RWPE2 (cell line): ENCODE data around the gene ARAP2.

Experiments used
- ATAC-seq: fragments of 200-7000 bp; cut with Tn5 transposase; 3 replicates; pipeline ENCODE4 v1.9.1; 2021; ENCODE audit warnings: low read depth
- DNase-seq: peaks from one replicate; pipeline ENCODE4 v3.0.0-alpha.2; 2020; ENCODE audit warnings: low spot score
- H3K27ac ChIP-seq: fragments of 450-650 bp; 2 replicates; pipeline ENCODE4 v1.5.1; 2017; ENCODE audit warnings: mild to moderate bottlenecking; ENCODE audit not compliant: poor library complexity, severe bottlenecking
- H3K27me3 ChIP-seq: fragments of 250-450 bp; sonication (Bioruptor Pico); 2 replicates; pipeline ENCODE4 v1.5.1; 2021; ENCODE audit warnings: mild to moderate bottlenecking, moderate library complexity; ENCODE audit not compliant: insufficient read depth, poor library complexity, severe bottlenecking
- H3K36me3 ChIP-seq: fragments of 250-450 bp; sonication (Bioruptor Pico); 2 replicates; pipeline ENCODE4 v1.5.1; 2020; ENCODE audit warnings: low read depth, mild to moderate bottlenecking, moderate library complexity
- H3K4me1 ChIP-seq: fragments of 250-450 bp; sonication (Bioruptor Pico); 2 replicates; pipeline ENCODE4 v1.5.1; 2021; ENCODE audit warnings: mild to moderate bottlenecking, moderate library complexity; ENCODE audit not compliant: insufficient read depth, poor library complexity, severe bottlenecking
- H3K4me3 ChIP-seq: fragments of 250-450 bp; sonication (Bioruptor Pico); 2 replicates; pipeline ENCODE4 v1.5.1; 2021; ENCODE audit warnings: mild to moderate bottlenecking, moderate library complexity; ENCODE audit not compliant: severe bottlenecking
- H3K9me3 ChIP-seq: fragments of 250-450 bp; sonication (Bioruptor Pico); 2 replicates; pipeline ENCODE4 v1.5.1; 2021; ENCODE audit warnings: mild to moderate bottlenecking, moderate library complexity; ENCODE audit not compliant: severe bottlenecking
- TF ChIP-seq, protein P1 (sequence below): fragments of 450-650 bp; IDR thresholded peaks from one replicate; pipeline ENCODE4 v1.5.1; 2017; ENCODE audit warnings: mild to moderate bottlenecking, moderate library complexity; ENCODE audit not compliant: poor library complexity, severe bottlenecking

Gene ARAP2

DNA sequence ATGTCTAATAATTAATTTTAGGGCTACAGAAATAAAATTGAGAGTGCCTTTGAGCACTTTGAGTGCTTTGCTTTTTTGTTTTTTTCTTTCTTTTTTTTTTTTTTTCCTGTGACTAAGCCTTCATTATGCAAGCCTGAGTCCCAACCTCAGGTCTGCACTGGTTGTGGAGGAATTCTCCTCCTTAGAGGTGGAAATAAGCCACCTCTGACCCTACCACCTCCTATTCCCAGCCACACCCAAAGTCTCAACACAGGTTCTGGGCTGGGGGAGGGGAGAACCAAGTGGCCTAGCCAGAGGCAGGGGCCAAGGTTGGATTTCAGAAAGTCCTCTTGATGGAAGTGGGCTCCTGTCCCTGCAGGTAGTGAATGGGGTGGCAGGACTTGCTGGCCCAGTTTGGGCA is 180.2 kb downstream of the ARAP2 start:
- TF ChIP-seq, protein P1, sequence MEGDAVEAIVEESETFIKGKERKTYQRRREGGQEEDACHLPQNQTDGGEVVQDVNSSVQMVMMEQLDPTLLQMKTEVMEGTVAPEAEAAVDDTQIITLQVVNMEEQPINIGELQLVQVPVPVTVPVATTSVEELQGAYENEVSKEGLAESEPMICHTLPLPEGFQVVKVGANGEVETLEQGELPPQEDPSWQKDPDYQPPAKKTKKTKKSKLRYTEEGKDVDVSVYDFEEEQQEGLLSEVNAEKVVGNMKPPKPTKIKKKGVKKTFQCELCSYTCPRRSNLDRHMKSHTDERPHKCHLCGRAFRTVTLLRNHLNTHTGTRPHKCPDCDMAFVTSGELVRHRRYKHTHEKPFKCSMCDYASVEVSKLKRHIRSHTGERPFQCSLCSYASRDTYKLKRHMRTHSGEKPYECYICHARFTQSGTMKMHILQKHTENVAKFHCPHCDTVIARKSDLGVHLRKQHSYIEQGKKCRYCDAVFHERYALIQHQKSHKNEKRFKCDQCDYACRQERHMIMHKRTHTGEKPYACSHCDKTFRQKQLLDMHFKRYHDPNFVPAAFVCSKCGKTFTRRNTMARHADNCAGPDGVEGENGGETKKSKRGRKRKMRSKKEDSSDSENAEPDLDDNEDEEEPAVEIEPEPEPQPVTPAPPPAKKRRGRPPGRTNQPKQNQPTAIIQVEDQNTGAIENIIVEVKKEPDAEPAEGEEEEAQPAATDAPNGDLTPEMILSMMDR, result no peak
- H3K27me3 ChIP-seq, result no peaks in the 10 kb centered on the region

DNA sequence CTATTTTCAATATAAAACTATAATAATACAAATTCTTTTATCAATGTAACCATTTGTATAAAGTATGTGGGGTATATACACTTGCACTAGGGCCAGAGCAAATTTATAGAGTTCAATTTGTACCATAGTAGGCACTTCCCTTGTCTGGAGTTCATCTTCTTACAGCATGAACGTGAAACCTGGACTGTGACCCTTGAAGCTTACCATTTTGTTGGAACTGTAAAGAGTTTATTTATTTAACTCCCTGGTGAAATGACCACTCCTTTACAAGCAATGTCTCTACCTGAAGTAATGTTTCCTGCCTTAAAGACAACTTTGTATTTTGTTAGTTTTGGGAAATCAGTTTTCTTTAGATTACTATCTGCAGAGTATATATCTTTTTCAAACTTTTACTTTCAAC is 188.2 kb downstream of the ARAP2 start:
- ATAC-seq (no peak), DNase-seq (no peak)
- no peaks in the 10 kb centered on the region for H3K36me3 ChIP-seq
- no peak overlapping the region for H3K27ac ChIP-seq
- H3K4me1 ChIP-seq, result no peaks in the 10 kb centered on the region
- H3K9me3 ChIP-seq, result no peaks in the 10 kb centered on the region
- TF ChIP-seq, protein P1, result no peak
- H3K27me3 ChIP-seq, result no peaks in the 10 kb centered on the region
- no peak overlapping the region for H3K4me3 ChIP-seq

More for the DNA sequence above, 180.2 kb downstream of the ARAP2 start:
- DNase-seq (no peak), ATAC-seq (peak; percentile 67; the same call in 2 of the 3 replicates)
- Histone ChIP-seq H3K27ac (no peak overlapping the region), H3K4me3 (no peak overlapping the region), H3K36me3 (no peaks in the 10 kb centered on the region), H3K4me1 (no peaks in the 10 kb centered on the region), H3K9me3 (no peaks in the 10 kb centered on the region)

DNA sequence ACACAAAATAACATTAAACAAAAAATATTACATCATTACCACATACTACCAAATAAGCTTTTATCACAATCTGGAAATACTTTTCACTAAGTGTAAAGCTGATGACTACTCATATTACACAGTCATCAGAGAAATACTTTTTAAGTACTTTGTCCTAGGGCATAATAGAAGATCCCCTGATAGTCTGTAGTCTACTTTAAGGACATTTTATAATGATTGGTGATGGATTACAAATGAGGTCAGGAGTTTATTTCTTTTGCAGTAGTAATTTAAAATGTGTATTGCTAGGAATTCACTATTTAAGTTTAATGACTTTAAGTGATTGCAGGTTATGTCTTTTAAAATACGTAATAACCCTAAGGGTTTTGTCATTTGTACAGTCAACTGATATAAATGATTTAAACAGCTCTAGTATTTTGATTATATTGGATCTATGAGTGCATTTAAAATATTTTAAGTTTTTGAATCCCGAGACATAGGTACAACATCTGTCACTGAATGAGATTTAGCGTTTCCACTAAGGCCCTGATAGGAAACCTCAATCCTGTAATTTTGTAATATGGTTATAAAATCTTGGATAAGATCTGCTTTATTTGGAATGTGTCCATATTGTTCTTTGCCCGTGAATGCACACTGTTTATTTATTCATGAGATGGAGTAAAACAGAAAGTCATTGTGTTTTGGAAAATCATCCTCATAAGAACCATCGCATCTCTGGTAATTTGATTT is 189.5 kb downstream of the ARAP2 start:
- Histone ChIP-seq H3K27me3 (no peaks in the 10 kb centered on the region), H3K4me1 (no peaks in the 10 kb centered on the region), H3K36me3 (no peaks in the 10 kb centered on the region), H3K9me3 (no peaks in the 10 kb centered on the region), H3K27ac (no peak overlapping the region), H3K4me3 (no peak overlapping the region)
- DNase-seq (no peak), ATAC-seq (peak; percentile 25; the same call in 1 of the 3 replicates)
- TF ChIP-seq, protein P1, result no peak

DNA sequence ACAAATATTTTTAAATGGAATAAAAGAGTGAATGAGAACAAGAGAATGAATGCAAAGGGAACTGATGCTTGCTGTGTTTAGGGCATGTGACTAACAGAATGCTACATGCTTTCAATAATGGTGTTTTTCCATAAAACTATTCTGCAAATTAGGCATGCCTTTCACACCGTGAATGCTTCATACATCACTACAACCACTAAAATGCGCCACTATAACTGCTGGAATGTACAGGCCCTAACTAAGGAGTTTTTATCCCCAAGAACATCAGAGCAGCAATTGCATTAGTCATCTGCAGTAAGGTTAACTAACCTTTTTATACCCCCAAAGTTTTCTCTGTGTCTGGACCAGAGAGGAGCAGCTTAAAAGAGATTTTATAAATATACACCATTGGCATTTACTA is 190.4 kb downstream of the ARAP2 start:
- Histone ChIP-seq H3K36me3 (no peaks in the 10 kb centered on the region), H3K27me3 (no peaks in the 10 kb centered on the region), H3K9me3 (no peaks in the 10 kb centered on the region), H3K27ac (no peak overlapping the region), H3K4me3 (no peak overlapping the region), H3K4me1 (no peaks in the 10 kb centered on the region)
- ATAC-seq, result no peak
- no peak for DNase-seq
- TF ChIP-seq, protein P1, result no peak

DNA sequence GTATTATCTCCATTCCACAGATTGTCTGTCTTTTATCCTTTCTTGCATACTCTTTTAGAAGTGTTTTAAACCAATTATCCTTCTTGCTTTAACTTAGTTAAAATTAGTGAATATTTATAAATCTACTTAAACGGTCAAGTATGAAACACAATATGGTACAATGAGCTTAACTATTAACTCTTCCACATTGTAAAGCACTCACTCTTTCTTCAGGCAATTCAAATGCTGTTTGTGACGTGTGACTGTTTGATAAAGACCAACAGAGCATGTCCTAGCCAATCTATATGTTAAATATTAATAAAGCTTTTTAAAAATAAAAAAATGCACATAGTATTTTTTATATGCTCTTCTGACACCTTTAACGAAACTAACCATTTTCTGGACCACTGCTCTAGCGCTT is 192.7 kb downstream of the ARAP2 start:
- no peak for ATAC-seq
- TF ChIP-seq, protein P1, result no peak

More for the DNA sequence above, 192.7 kb downstream of the ARAP2 start:
- Histone ChIP-seq H3K27me3 (no peaks in the 10 kb centered on the region), H3K9me3 (no peaks in the 10 kb centered on the region), H3K27ac (no peak overlapping the region), H3K36me3 (no peaks in the 10 kb centered on the region), H3K4me1 (no peaks in the 10 kb centered on the region), H3K4me3 (no peak overlapping the region)
- DNase-seq, result no peak
